UCSD-AML1 (cell line): ENCODE results near the gene NIN.
"Not testable (repeated sequence)": the region's sequence is repeated elsewhere in the genome, so short reads cannot be mapped to it uniquely, and the experiment has no call there.

Experiments used
- DNase-seq: peaks from one replicate; lab custom pipeline; 2025; ENCODE audit not compliant: unreplicated experiment; lab: John Stamatoyannopoulos, UW

Gene NIN

GRCh38 chr14:50726372-50727107, 104.4 kb downstream of the NIN start:
- no peak for DNase-seq

- DNase-seq: no peak
Measured at GRCh38 chr14:50725761-50726160, 105.2 kb downstream of the NIN start.

- no peak for DNase-seq
Measured at GRCh38 chr14:50719911-50720759, 110.8 kb downstream of the NIN start.

- DNase-seq: no peak
Measured at GRCh38 chr14:50718949-50719348, 112.0 kb downstream of the NIN start.

- DNase-seq: no peak
Measured at GRCh38 chr14:50717811-50718210, 113.2 kb downstream of the NIN start.

- DNase-seq: no peak
Measured at GRCh38 chr14:50714450-50715073, 116.4 kb downstream of the NIN start.

- DNase-seq: no peak
Measured at GRCh38 chr14:50711043-50711442, 119.9 kb downstream of the NIN start.

- DNase-seq: no peak
Measured at GRCh38 chr14:50705026-50705593, 125.9 kb downstream of the NIN start.

GRCh38 chr14:50704454-50705010, 126.4 kb downstream of the NIN start:
- DNase-seq: no peak

- DNase-seq: no peak
Measured at GRCh38 chr14:50697659-50698290, 133.2 kb downstream of the NIN start.

- not testable (repeated sequence) for DNase-seq
Measured at GRCh38 chr14:50694260-50694659, 136.7 kb downstream of the NIN start.

- DNase-seq: no peak
Measured at GRCh38 chr14:50688875-50689274, 142.1 kb downstream of the NIN start.

GRCh38 chr14:50679674-50680073, 151.3 kb downstream of the NIN start:
- no peak for DNase-seq

GRCh38 chr14:50678163-50678562, 152.8 kb downstream of the NIN start:
- DNase-seq: no peak

- DNase-seq: no peak
Measured at GRCh38 chr14:50677527-50678063, 153.4 kb downstream of the NIN start.

GRCh38 chr14:50676814-50677516, 154.0 kb downstream of the NIN start:
- no peak for DNase-seq

- DNase-seq: no peak
Measured at GRCh38 chr14:50675597-50675996, 155.4 kb downstream of the NIN start.

GRCh38 chr14:50670866-50671256, 160.1 kb downstream of the NIN start:
- no peak for DNase-seq

GRCh38 chr14:50670196-50670865, 160.6 kb downstream of the NIN start:
- DNase-seq: no peak
